ENCODE data around the gene KIAA0232.
A peak's percentile ranks its signal among the peaks of the same experiment; 100 is the strongest.
"Not testable (repeated sequence)": the region's sequence is repeated elsewhere in the genome, so short reads cannot be mapped to it uniquely, and the experiment has no call there.

Gene KIAA0232

GRCh38 chr4:6910340-6910959, 127.9 kb downstream of the KIAA0232 start:
- Histone ChIP-seq H3K27ac (no peak overlapping the region), H4K20me1 (ENCODE audit: insufficient read depth) (no peaks in the 10 kb centered on the region), H3K79me2 (ENCODE audit: insufficient read depth, low read depth) (no peaks in the 10 kb centered on the region), H3K4me1 (ENCODE audit: low read depth, poor library complexity, severe bottlenecking) (peaks cover 7% of the 10 kb centered on the region), H3K4me3 (IDR thresholded peaks at IDR 0.05; ENCODE audit: insufficient read depth, low read depth, low read length) (no peak overlapping the region), H3K4me2 (peak overlapping the region; percentile 60; the same call in 1 of the 2 replicates), H2AFZ (ENCODE audit: low read depth) (peak overlapping the region; percentile 14; the same call in 1 of the 2 replicates), H3K27me3 (ENCODE audit: insufficient read depth, low read depth) (no peaks in the 10 kb centered on the region), H3K9ac (peak overlapping the region; percentile 88; the same call in 1 of the 2 replicates), H3K36me3 (ENCODE audit: insufficient read depth) (no peaks in the 10 kb centered on the region)
- TF ChIP-seq CTCF (conservative IDR thresholded peaks at IDR 0.05; ENCODE audit: low read depth, low read length): no peak

GRCh38 chr4:6910960-6911874, 128.7 kb downstream of the KIAA0232 start:
- Histone ChIP-seq H3K9ac (no peak overlapping the region), H3K27ac (no peak overlapping the region), H3K36me3 (ENCODE audit: insufficient read depth) (no peaks in the 10 kb centered on the region), H2AFZ (ENCODE audit: low read depth) (no peak overlapping the region), H4K20me1 (ENCODE audit: insufficient read depth) (no peaks in the 10 kb centered on the region), H3K4me3 (IDR thresholded peaks at IDR 0.05; ENCODE audit: insufficient read depth, low read depth, low read length) (no peak overlapping the region), H3K27me3 (ENCODE audit: insufficient read depth, low read depth) (no peaks in the 10 kb centered on the region), H3K4me2 (no peak overlapping the region), H3K79me2 (ENCODE audit: insufficient read depth, low read depth) (no peaks in the 10 kb centered on the region), H3K4me1 (ENCODE audit: low read depth, poor library complexity, severe bottlenecking) (peaks cover 7% of the 10 kb centered on the region)
- TF ChIP-seq CTCF (conservative IDR thresholded peaks at IDR 0.05; ENCODE audit: low read depth, low read length): no peak

GRCh38 chr4:6911917-6912316, 129.4 kb downstream of the KIAA0232 start:
- H3K36me3 ChIP-seq (ENCODE audit: insufficient read depth); H2AFZ ChIP-seq (ENCODE audit: low read depth); H4K20me1 ChIP-seq (ENCODE audit: insufficient read depth); H3K4me3 ChIP-seq (IDR thresholded peaks at IDR 0.05; ENCODE audit: insufficient read depth, low read depth, low read length); H3K27me3 ChIP-seq (ENCODE audit: insufficient read depth, low read depth); H3K9ac ChIP-seq; H3K79me2 ChIP-seq (ENCODE audit: insufficient read depth, low read depth); H3K4me1 ChIP-seq (ENCODE audit: low read depth, poor library complexity, severe bottlenecking); H3K27ac ChIP-seq; H3K4me2 ChIP-seq: not testable (repeated sequence)

- TF ChIP-seq CTCF (conservative IDR thresholded peaks at IDR 0.05; ENCODE audit: low read depth, low read length): no peak
- no peak overlapping the region for H3K4me2 ChIP-seq
- no peak overlapping the region for H3K9ac ChIP-seq
- H3K36me3 ChIP-seq (ENCODE audit: insufficient read depth): no peaks in the 10 kb centered on the region
- no peaks in the 10 kb centered on the region for H3K79me2 ChIP-seq (ENCODE audit: insufficient read depth, low read depth)
- no peak overlapping the region for H2AFZ ChIP-seq (ENCODE audit: low read depth)
- H3K4me1 ChIP-seq (ENCODE audit: low read depth, poor library complexity, severe bottlenecking): peaks cover 7% of the 10 kb centered on the region
- no peak overlapping the region for H3K4me3 ChIP-seq (IDR thresholded peaks at IDR 0.05; ENCODE audit: insufficient read depth, low read depth, low read length)
- H3K27me3 ChIP-seq (ENCODE audit: insufficient read depth, low read depth): no peaks in the 10 kb centered on the region
- no peaks in the 10 kb centered on the region for H4K20me1 ChIP-seq (ENCODE audit: insufficient read depth)
- no peak overlapping the region for H3K27ac ChIP-seq
Measured at GRCh38 chr4:6912441-6912840, 129.9 kb downstream of the KIAA0232 start.

All from KMS-11 (cell line).